Mesenchymal stem cell (in vitro differentiated cells and primary cell): Measurements from ENCODE around the gene RBM19.
A peak's percentile ranks its signal among the peaks of the same experiment; 100 is the strongest.

Source experiments
- DNase-seq: peaks from one replicate; pipeline ENCODE4 v3.0.0-alpha.2; 2013
- H2AFZ ChIP-seq: one replicate; pipeline ENCODE4 v1.6.1; 2013; ENCODE audit warnings: low read depth, mild to moderate bottlenecking, control low read depth, inconsistent platforms, low read length, moderate library complexity
- H2AK5ac ChIP-seq: 2 replicates; pipeline ENCODE4 v1.6.1; 2013; ENCODE audit warnings: low read length, moderate library complexity, mild to moderate bottlenecking, inconsistent platforms; ENCODE audit not compliant: severe bottlenecking
- H2BK120ac ChIP-seq: one replicate; pipeline ENCODE4 v1.6.1; 2013; ENCODE audit warnings: low read depth, mild to moderate bottlenecking, inconsistent platforms, low read length, moderate library complexity
- H2BK12ac ChIP-seq, 2 experiments: one replicate each; pipeline ENCODE4 v1.6.1; 2013; ENCODE audit warnings: inconsistent platforms in 2 of 2, low read length in 2 of 2, mild to moderate bottlenecking in 2 of 2, moderate library complexity in 2 of 2, control low read depth in 1 of 2
- H2BK15ac ChIP-seq: one replicate; pipeline ENCODE4 v1.6.1; 2013; ENCODE audit warnings: mild to moderate bottlenecking, low read depth, inconsistent platforms; ENCODE audit not compliant: poor library complexity, severe bottlenecking
- H2BK5ac ChIP-seq: 2 replicates; pipeline ENCODE4 v1.6.1; 2013; ENCODE audit warnings: low read depth, mild to moderate bottlenecking, low read length, control low read depth, inconsistent platforms; ENCODE audit not compliant: poor library complexity, severe bottlenecking
- H3K14ac ChIP-seq, 2 experiments: one replicate each; pipeline ENCODE4 v1.6.1; 2013; ENCODE audit warnings: inconsistent platforms in 2 of 2, low read length in 2 of 2, control low read depth in 1 of 2, mild to moderate bottlenecking in 1 of 2, moderate library complexity in 1 of 2
- H3K18ac ChIP-seq, 2 experiments: one replicate each; pipeline ENCODE4 v1.6.1; 2013; ENCODE audit warnings: inconsistent platforms in 2 of 2, low read length in 2 of 2, control low read depth in 1 of 2, low read depth in 1 of 2, mild to moderate bottlenecking in 1 of 2
- H3K23ac ChIP-seq, 2 experiments: one replicate each; pipeline ENCODE4 v1.6.1; 2013; ENCODE audit warnings: inconsistent platforms in 2 of 2, low read length in 2 of 2, mild to moderate bottlenecking in 2 of 2, moderate library complexity in 2 of 2, control low read depth in 1 of 2
- H3K27ac ChIP-seq: 2 replicates; pipeline ENCODE4 v1.5.1; 2013; ENCODE audit warnings: mild to moderate bottlenecking, moderate library complexity, low read length, control low read depth, inconsistent platforms; ENCODE audit not compliant: poor library complexity, severe bottlenecking
- H3K27me3 ChIP-seq, 2 experiments: 2 replicates each; pipeline versions ENCODE4 v1.6.1 to v1.7.0; 2013; ENCODE audit warnings: low read length in 2 of 2, mild to moderate bottlenecking in 2 of 2, moderate library complexity in 2 of 2, control low read depth in 1 of 2, inconsistent platforms in 1 of 2; ENCODE audit not compliant: control insufficient read depth in 1 of 2, insufficient read depth in 1 of 2
- H3K36me3 ChIP-seq, 2 experiments: 2 replicates each; pipeline versions ENCODE4 v1.6.1 to v1.7.0; 2013; ENCODE audit warnings: low read length in 2 of 2, control low read depth in 1 of 2, inconsistent platforms in 1 of 2, low read depth in 1 of 2, mild to moderate bottlenecking in 1 of 2; ENCODE audit not compliant: insufficient read depth in 2 of 2, control insufficient read depth in 1 of 2
- H3K4ac ChIP-seq, 2 experiments: one replicate each; pipeline ENCODE4 v1.6.1; 2013; ENCODE audit warnings: inconsistent platforms in 2 of 2, low read length in 2 of 2, mild to moderate bottlenecking in 2 of 2, moderate library complexity in 2 of 2, control low read depth in 1 of 2, low read depth in 1 of 2
- H3K4me1 ChIP-seq: 2 replicates; pipeline ENCODE4 v1.6.1; 2013; ENCODE audit warnings: low read depth, low read length, control low read depth; ENCODE audit not compliant: control insufficient read depth, insufficient read depth
- H3K4me2 ChIP-seq: 2 replicates; pipeline ENCODE4 v1.6.1; 2013; ENCODE audit warnings: low read length, mild to moderate bottlenecking, inconsistent platforms; ENCODE audit not compliant: poor library complexity, severe bottlenecking
- H3K4me3 ChIP-seq, 2 experiments: 2 replicates each; pipeline versions ENCODE4 v1.5.1 to v1.7.0; 2013; ENCODE audit warnings: low read length in 2 of 2, mild to moderate bottlenecking in 2 of 2, control low read depth in 1 of 2, low read depth in 1 of 2; ENCODE audit not compliant: insufficient read depth in 1 of 2
- H3K79me1 ChIP-seq: replicated peaks from 2 replicates; pipeline ENCODE4 v1.6.1; 2013; ENCODE audit warnings: mild to moderate bottlenecking, control low read depth, low read length, inconsistent platforms; ENCODE audit not compliant: poor library complexity, severe bottlenecking
- H3K9ac ChIP-seq: 2 replicates; pipeline ENCODE4 v1.7.0; 2013; ENCODE audit warnings: mild to moderate bottlenecking, low read length, moderate library complexity
- H3K9me3 ChIP-seq: 2 replicates; pipeline ENCODE4 v1.7.0; 2013; ENCODE audit warnings: mild to moderate bottlenecking, low read length; ENCODE audit not compliant: control insufficient read depth
- H4K8ac ChIP-seq: one replicate; pipeline ENCODE4 v1.6.1; 2013; ENCODE audit warnings: inconsistent platforms, mild to moderate bottlenecking, low read length, moderate library complexity
- H4K91ac ChIP-seq: one replicate; pipeline ENCODE4 v1.6.1; 2013; ENCODE audit warnings: mild to moderate bottlenecking, low read length, inconsistent platforms
- WGBS: methylation state at CpG from one replicate; pipeline ENCODE4 v1.1.7; 2013; ENCODE audit warnings: mixed read lengths; 5-methylcytosine and 5-hydroxymethylcytosine counted together

The RBM19 gene

DNA sequence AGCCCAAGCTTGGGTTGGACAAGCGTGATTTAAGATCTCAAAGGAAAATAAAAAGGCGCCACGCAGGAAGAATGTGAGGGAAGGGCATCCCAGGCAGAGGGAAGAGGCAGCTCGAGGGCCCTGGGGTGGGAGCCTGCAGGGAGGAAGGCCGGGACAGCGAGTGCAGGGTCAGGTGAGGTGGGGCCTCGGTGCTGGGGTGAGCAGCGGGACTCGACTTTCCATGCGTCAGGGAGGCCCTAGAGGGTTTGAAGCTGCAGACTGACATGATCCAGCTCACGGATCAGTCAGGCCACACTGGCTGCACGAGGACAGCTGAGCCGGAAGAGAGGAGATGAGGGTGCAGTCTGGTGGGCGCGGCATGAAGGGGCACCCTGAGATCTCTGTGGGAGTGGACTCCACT lies 145.8 kb downstream of the RBM19 start:
- Histone ChIP-seq H3K14ac (no peak overlapping the region), H3K4me1 (peaks cover 2% of the 10 kb centered on the region), H4K8ac (peak overlapping the region; percentile 21), H3K23ac (no peak overlapping the region), H3K27ac (no peak overlapping the region), H2AFZ (no peak overlapping the region), H2BK120ac (no peak overlapping the region), H2BK12ac (no peak overlapping the region), H2BK15ac (no peak overlapping the region), H2AK5ac (no peak overlapping the region), H3K9me3 (no peaks in the 10 kb centered on the region), H3K36me3 (peaks cover 2 to 50% of the 10 kb centered on the region in 2 experiments), H3K79me1 (no peaks in the 10 kb centered on the region), H2BK5ac (no peak overlapping the region), H3K4me3 (no peak overlapping the region), H3K9ac (no peak overlapping the region), H3K27me3 (no peaks in the 10 kb centered on the region), H3K4me2 (no peak overlapping the region), H4K91ac (no peak overlapping the region), H3K4ac (no peak overlapping the region), H3K18ac (no peak overlapping the region)
- 85% methylated on average over 15 of the region's 15 CpGs for WGBS
- DNase-seq = no peak

DNA sequence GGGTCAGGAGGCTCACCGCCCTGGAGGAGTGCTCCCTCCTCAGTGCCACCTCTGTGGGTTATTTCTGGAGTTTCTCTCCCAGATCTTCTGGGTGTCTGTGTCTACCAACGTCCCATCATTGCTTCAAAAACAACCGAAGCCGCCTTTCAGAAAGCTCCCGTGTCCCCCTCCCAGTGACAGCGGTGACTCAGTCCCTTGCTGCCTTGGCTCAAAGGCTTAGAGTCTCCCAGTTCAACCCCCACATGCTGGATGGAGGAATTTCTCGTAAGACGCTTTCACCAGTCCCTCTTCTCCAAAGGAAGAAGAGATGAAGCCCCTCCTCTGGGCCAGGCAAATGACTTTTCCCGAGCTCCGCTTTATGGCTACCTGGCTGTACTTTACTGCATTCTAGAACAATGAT lies 146.6 kb downstream of the RBM19 start:
- no peaks in the 10 kb centered on the region for H3K9me3 ChIP-seq
- H3K4me2 ChIP-seq = no peak overlapping the region
- DNase-seq = no peak
- peaks cover 2 to 47% of the 10 kb centered on the region in 2 experiments for H3K36me3 ChIP-seq
- no peak overlapping the region for H2BK120ac ChIP-seq
- no peak overlapping the region for H2AK5ac ChIP-seq
- 78% methylated on average over 6 of the region's 10 CpGs for WGBS
- H3K18ac ChIP-seq = no peak overlapping the region
- H4K8ac ChIP-seq = no peak overlapping the region
- H2BK5ac ChIP-seq = no peak overlapping the region
- H3K14ac ChIP-seq = no peak overlapping the region
- H3K27me3 ChIP-seq = no peaks in the 10 kb centered on the region
- peaks cover 2% of the 10 kb centered on the region for H3K4me1 ChIP-seq
- no peak overlapping the region for H4K91ac ChIP-seq
- H3K4ac ChIP-seq = no peak overlapping the region
- no peaks in the 10 kb centered on the region for H3K79me1 ChIP-seq
- no peak overlapping the region for H3K4me3 ChIP-seq
- H2AFZ ChIP-seq = no peak overlapping the region
- no peak overlapping the region for H3K27ac ChIP-seq
- H3K23ac ChIP-seq = no peak overlapping the region
- H3K9ac ChIP-seq = no peak overlapping the region
- H2BK12ac ChIP-seq = no peak overlapping the region
- H2BK15ac ChIP-seq = no peak overlapping the region

DNA sequence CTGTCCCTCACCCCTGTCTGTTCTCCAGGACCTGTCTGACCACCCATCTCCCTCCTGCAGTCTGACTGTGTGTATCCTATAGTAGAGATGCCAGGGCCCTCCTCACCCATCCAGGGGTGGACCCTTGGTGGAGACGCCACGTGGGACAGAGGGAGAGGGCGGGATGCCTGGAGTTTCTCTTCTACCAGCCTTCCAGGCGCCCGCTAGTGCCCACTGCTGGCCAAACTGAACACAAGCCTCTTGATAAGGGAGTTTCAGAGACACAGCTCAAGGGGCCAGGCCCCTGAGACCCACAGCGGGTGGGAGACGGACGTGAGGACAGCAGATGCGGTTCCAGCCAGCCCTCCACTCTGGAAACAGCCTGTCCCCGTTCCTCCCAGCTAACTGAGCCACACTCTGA lies 147.3 kb downstream of the RBM19 start:
- H3K4me1 ChIP-seq = peaks cover 2% of the 10 kb centered on the region
- no peak overlapping the region for H3K18ac ChIP-seq
- no peak overlapping the region for H3K4ac ChIP-seq
- no peak overlapping the region for H3K4me2 ChIP-seq
- no peak overlapping the region for H2BK15ac ChIP-seq
- no peak overlapping the region for H4K8ac ChIP-seq
- H3K27me3 ChIP-seq = no peaks in the 10 kb centered on the region
- H2AFZ ChIP-seq = no peak overlapping the region
- no peak overlapping the region for H3K14ac ChIP-seq
- no peaks in the 10 kb centered on the region for H3K9me3 ChIP-seq
- no peak overlapping the region for H3K4me3 ChIP-seq
- no peak overlapping the region for H4K91ac ChIP-seq
- no peak overlapping the region for H2BK12ac ChIP-seq
- H2AK5ac ChIP-seq = no peak overlapping the region
- peaks cover 2 to 43% of the 10 kb centered on the region in 2 experiments for H3K36me3 ChIP-seq
- no peak overlapping the region for H3K9ac ChIP-seq
- no peak overlapping the region for H2BK120ac ChIP-seq
- peak; percentile 12 for DNase-seq
- H3K79me1 ChIP-seq = no peaks in the 10 kb centered on the region
- WGBS = 61% methylated on average over 10 of the region's 10 CpGs
- H3K27ac ChIP-seq = no peak overlapping the region
- no peak overlapping the region for H2BK5ac ChIP-seq
- H3K23ac ChIP-seq = no peak overlapping the region

DNA sequence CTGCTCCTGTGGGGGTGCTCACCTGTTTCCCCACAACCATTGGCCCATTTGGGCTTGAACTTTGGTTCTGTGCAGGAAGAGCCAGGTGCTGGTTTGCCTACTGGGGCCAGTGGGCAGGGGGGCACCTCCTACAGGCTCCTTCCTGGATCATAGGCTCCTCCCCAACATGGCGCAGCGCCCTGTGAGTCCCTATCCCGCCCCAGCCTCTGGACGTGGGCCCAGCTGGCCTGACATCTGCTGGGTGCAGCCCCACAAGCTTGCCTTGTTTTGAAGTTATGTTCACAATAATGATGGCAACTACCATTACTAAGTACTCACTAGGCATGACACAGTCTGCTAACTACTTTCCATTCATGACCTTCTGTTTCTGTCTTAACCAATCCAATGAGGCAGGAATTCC lies 147.8 kb downstream of the RBM19 start:
- no peaks in the 10 kb centered on the region for H3K79me1 ChIP-seq
- WGBS = 96% methylated on average over 4 of the region's 4 CpGs

More for the DNA sequence above, 147.8 kb downstream of the RBM19 start:
- H2BK5ac ChIP-seq = no peak overlapping the region
- no peak overlapping the region for H4K8ac ChIP-seq
- H3K4me2 ChIP-seq = no peak overlapping the region
- H2AK5ac ChIP-seq = no peak overlapping the region
- no peak overlapping the region for H2BK120ac ChIP-seq
- H4K91ac ChIP-seq = no peak overlapping the region
- peaks cover 2 to 39% of the 10 kb centered on the region in 2 experiments for H3K36me3 ChIP-seq
- no peak overlapping the region for H3K4me3 ChIP-seq
- no peak overlapping the region for H3K4ac ChIP-seq
- no peak overlapping the region for H3K9ac ChIP-seq
- H3K18ac ChIP-seq = no peak overlapping the region
- H3K9me3 ChIP-seq = no peaks in the 10 kb centered on the region
- H2BK12ac ChIP-seq = no peak overlapping the region
- H3K23ac ChIP-seq = no peak overlapping the region
- no peak overlapping the region for H2AFZ ChIP-seq
- H3K27ac ChIP-seq = no peak overlapping the region
- no peaks in the 10 kb centered on the region for H3K27me3 ChIP-seq
- H3K4me1 ChIP-seq = peaks cover 2% of the 10 kb centered on the region
- H3K14ac ChIP-seq = no peak overlapping the region
- no peak overlapping the region for H2BK15ac ChIP-seq
- no peak for DNase-seq
